Measurements from ENCODE around the gene MACROD2. TPM values are rescaled to one million over a fixed set of nuclear protein-coding genes. Genes with fewer than 3 reads are reported as not detected.

MACROD2 gene
- total RNA-seq, 1 donor from 2014 or later, result 3.5 TPM

DNA sequence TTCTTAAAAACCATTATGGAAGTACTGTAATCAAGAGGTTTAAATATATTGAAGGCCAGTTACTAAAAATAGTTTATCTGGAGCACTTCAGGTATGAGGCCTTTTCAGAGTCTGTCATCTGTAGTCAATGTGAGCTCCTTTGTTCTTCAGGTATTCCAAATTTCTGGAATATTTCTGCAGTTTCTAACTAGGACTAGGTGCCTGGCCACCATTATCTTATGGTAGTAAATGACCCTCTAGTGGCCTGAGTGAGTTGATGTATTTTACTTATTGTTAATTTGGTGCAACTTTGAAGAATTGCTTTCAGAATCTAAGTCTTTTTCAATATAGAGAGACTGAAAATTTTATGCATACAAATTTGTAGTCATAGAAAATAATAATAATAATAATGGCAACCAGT is 437.3 kb downstream of the MACROD2 start:
- TF ChIP-seq, protein P1, sequence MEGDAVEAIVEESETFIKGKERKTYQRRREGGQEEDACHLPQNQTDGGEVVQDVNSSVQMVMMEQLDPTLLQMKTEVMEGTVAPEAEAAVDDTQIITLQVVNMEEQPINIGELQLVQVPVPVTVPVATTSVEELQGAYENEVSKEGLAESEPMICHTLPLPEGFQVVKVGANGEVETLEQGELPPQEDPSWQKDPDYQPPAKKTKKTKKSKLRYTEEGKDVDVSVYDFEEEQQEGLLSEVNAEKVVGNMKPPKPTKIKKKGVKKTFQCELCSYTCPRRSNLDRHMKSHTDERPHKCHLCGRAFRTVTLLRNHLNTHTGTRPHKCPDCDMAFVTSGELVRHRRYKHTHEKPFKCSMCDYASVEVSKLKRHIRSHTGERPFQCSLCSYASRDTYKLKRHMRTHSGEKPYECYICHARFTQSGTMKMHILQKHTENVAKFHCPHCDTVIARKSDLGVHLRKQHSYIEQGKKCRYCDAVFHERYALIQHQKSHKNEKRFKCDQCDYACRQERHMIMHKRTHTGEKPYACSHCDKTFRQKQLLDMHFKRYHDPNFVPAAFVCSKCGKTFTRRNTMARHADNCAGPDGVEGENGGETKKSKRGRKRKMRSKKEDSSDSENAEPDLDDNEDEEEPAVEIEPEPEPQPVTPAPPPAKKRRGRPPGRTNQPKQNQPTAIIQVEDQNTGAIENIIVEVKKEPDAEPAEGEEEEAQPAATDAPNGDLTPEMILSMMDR (IDR thresholded peaks at IDR 0.05), result no peak
- intact Hi-C loops (cut with DNase I), result no loop called here
- no peak overlapping the region for H3K27ac ChIP-seq

DNA sequence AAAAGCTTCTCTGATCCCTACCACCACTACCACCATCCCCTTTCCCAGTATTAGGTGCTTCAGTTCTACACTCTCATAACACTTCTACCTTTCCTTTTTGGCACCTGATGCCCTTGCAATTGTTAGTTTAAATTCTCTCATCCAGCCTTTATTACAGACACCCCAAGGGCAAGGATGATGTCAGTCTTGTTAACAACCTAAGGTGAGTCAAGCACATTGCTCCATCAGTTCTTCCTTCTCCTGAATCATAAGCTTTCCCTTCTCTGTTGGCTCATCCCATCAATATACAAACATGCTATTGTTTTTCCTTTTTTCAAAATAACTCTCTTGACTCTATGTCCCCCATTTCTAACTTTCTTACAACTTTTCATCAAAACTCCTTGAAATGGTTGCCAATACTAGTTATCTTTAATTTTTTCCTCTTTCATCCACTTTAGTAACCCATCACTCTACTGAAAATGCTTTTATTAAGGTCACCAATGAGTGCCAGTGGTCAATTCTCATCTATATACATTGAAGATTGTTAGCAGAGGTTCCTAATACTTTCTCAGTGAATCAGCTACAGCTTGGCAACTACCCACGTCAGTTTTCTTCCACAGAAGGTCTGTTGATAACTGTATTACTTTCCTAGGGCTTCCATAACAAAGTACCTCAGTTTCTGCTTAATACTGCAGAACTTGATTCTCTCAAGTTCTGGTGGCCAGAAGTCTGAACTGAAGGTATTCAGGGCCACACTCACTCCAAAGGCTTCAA is 439.2 kb downstream of the MACROD2 start:
- peaks cover 0 to 8% of the 10 kb centered on the region in 2 donors for H3K9me3 ChIP-seq
- DNase-seq (ENCODE audit: low spot score in 2 of 2), result no peak
- no peaks in the 10 kb centered on the region for H3K36me3 ChIP-seq
- H3K4me3 ChIP-seq, result no peak overlapping the region
- intact Hi-C loops (cut with DNase I), result no loop called here
- no peaks in the 10 kb centered on the region for H3K4me1 ChIP-seq
- TF ChIP-seq, protein P1 (IDR thresholded peaks at IDR 0.05), result no peak
- no peaks in the 10 kb centered on the region for H3K27me3 ChIP-seq
- H3K27ac ChIP-seq, result no peak overlapping the region

More for the DNA sequence above, 437.3 kb downstream of the MACROD2 start:
- H3K9me3 ChIP-seq, result no peaks in the 10 kb centered on the region
- no peaks in the 10 kb centered on the region for H3K27me3 ChIP-seq
- no peaks in the 10 kb centered on the region for H3K36me3 ChIP-seq
- no peak overlapping the region for H3K4me3 ChIP-seq
- DNase-seq (ENCODE audit: low spot score in 2 of 2), result no peak
- no peaks in the 10 kb centered on the region for H3K4me1 ChIP-seq

DNA sequence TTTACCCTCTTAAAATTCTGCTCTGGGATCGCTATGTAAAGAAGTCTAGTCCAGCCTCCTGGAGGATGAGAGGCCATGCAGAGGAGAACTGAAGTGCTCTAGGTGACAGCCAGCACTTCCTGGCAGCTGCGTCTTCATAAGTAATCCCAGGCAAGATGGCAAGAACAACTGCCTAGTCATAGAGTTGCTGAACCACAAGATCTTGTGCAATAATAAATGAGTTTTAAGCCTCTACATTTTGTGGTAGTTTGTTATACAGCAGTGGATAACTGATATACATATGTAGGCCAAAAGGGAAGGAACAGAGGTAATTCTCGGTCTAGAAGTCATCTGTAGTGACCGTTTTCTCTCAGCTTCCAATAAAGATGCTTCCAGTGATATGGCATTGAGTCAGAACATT is 445.9 kb downstream of the MACROD2 start:
- no peak for DNase-seq (ENCODE audit: low spot score in 2 of 2)
- intact Hi-C loops (cut with DNase I), result no loop called here
- H3K36me3 ChIP-seq, result no peaks in the 10 kb centered on the region
- no peak overlapping the region for H3K4me3 ChIP-seq
- TF ChIP-seq, protein P1 (IDR thresholded peaks at IDR 0.05), result no peak
- H3K27me3 ChIP-seq, result no peaks in the 10 kb centered on the region
- no peaks in the 10 kb centered on the region for H3K4me1 ChIP-seq
- H3K9me3 ChIP-seq, result peaks cover 0 to 8% of the 10 kb centered on the region in 2 donors
- H3K27ac ChIP-seq, result no peak overlapping the region

DNA sequence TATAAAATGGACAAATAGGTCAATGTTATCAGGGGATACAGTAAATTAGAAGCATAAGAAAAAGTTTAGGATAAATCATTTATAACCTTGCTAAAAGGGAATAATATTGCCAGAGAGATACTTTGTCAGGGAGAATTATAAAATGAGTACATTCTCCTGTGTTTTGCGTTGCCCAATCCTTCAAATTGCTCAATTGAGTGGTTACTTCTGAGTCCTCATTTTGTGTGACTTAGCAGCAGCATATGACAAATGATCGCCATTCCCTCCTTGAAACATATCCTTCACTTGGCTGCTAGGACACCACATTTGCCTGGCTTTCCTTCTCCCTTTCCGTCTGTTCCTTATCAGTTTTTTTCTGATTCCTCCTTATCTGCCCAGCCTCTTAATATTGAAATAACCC is 448.8 kb downstream of the MACROD2 start:
- Histone ChIP-seq H3K9me3 (peaks cover 0 to 4% of the 10 kb centered on the region in 2 donors), H3K4me3 (no peak overlapping the region), H3K27ac (no peak overlapping the region), H3K4me1 (no peaks in the 10 kb centered on the region), H3K36me3 (no peaks in the 10 kb centered on the region), H3K27me3 (no peaks in the 10 kb centered on the region)
- no peak for DNase-seq (ENCODE audit: low spot score in 2 of 2)
- TF ChIP-seq, protein P1 (IDR thresholded peaks at IDR 0.05), result no peak
- intact Hi-C loops (cut with DNase I), result no loop called here

DNA sequence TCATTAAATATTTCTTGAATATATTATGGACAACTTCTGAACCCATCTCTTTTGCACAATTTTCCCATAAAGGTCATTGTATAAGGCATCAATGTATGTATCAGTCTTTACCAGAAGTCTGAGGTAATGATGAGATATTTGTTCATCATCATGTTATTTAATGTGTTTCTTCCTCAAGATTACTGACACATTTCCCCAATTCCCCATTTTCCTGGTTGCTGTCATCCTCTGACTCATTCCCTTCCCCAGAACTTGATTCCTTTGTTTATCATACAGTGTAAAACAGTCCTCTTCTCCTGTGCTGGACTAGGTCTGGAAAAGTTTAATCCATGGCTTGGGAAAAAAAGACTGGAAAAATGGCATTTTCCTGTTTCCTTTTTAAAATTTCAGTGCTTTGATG is 450.0 kb downstream of the MACROD2 start:
- Histone ChIP-seq H3K27ac (no peak overlapping the region), H3K9me3 (no peaks in the 10 kb centered on the region), H3K4me1 (no peaks in the 10 kb centered on the region), H3K4me3 (no peak overlapping the region), H3K27me3 (no peaks in the 10 kb centered on the region), H3K36me3 (no peaks in the 10 kb centered on the region)
- no peak for DNase-seq (ENCODE audit: low spot score in 2 of 2)
- TF ChIP-seq, protein P1 (IDR thresholded peaks at IDR 0.05), result no peak
- intact Hi-C loops (cut with DNase I), result no loop called here
